ENCODE results near the gene PCNT. TPM values are rescaled to one million over a fixed set of nuclear protein-coding genes. Genes with fewer than 3 reads are reported as not detected.

PCNT gene
- total and polyA plus RNA-seq, 2 of the 8 experiments (the other 6 are each of a cell fraction or from before 2014, with no cell fraction given): 9.9 to 45.1 TPM

DNA sequence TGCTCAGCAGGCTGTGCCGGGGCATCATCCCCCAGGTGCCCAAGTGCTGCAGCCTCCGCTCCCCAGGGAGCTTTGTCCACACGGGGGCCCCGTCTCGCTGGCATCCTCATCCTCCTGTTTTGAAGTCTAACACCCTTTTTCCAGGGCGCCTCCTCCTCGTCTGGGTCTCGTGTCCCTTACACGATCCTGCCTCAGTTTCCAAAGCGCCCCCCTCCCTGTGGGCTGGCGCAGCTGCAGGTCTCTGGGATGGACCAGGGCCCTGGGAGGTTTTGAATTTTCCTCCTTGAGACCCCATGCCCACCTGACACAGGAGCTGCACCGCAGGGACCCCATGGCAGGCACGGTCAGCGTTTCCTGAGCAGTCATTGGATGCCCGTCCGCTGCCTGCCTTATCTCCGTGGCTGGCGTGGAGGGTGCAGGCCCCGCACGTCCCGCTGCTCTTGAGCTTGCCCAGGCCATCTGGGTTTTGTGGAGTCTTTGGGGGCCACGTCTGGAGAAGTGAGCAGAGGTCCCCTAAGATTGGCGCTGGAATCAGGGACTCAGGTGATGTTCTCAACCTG is 97.3 kb downstream of the PCNT start:
- Histone ChIP-seq H4K5ac (ENCODE audit: insufficient read length, low read depth, low read length) (no peak overlapping the region), H3K79me1 (ENCODE audit: low read depth, low read length) (no peaks in the 10 kb centered on the region), H2BK15ac (ENCODE audit: low read length) (no peak overlapping the region), H3K4me1 (replicated peaks in 1 of 4; ENCODE audit: control insufficient read depth in 3 of 4, insufficient read depth in 4 of 4, low read length in 3 of 4) (peaks cover 0 to 16% (median 6%) of the 10 kb centered on the region in 4 experiments; a peak in 5 of 7 replicates), H3K79me2 (ENCODE audit: control insufficient read depth in 1 of 2, insufficient read depth in 2 of 2, low read length in 2 of 2) (no peaks in the 10 kb centered on the region), H3K9me3 (ENCODE audit: insufficient read depth in 2 of 2, low read depth in 1 of 2, low read length in 1 of 2) (no peaks in the 10 kb centered on the region), H2BK20ac (ENCODE audit: low read length) (no peak overlapping the region), H3K56ac (replicated peaks; ENCODE audit: insufficient read length, low read depth, low read length) (no peak overlapping the region), H3K9ac (replicated peaks in 1 of 4; ENCODE audit: extremely low read depth in 1 of 4, low read depth in 3 of 4, low read length in 3 of 4) (no peak overlapping the region), H3K36me3 (ENCODE audit: control insufficient read depth in 2 of 4, insufficient read depth in 4 of 4, low read length in 3 of 4) (peaks cover 4 to 18% (median 12%) of the 10 kb centered on the region in 4 experiments; a peak in 6 of 8 replicates), H2BK120ac (replicated peaks; ENCODE audit: low read depth, low read length) (no peak overlapping the region), H3K4me3 (ENCODE audit: extremely low read depth in 1 of 4, insufficient read depth in 2 of 4, low read depth in 3 of 4, low read length in 4 of 4) (no peak overlapping the region), H3K14ac (ENCODE audit: insufficient read length) (no peak overlapping the region), H2BK5ac (ENCODE audit: low read depth, low read length) (no peak overlapping the region), H3K27me3 (replicated peaks in 1 of 4; ENCODE audit: control insufficient read depth in 3 of 4, extremely low read depth in 1 of 4, insufficient read depth in 3 of 4, low read length in 3 of 4) (no peaks in the 10 kb centered on the region), H2AK5ac (ENCODE audit: low read depth, low read length) (no peak overlapping the region), H2AFZ (ENCODE audit: low read length) (no peak overlapping the region), H3K27ac (ENCODE audit: low read depth, low read length) (no peak overlapping the region), H3K23me2 (ENCODE audit: low read depth, low read length) (0 out of 2 replicates have a peak, but pooled peaks cover 2% of the 10 kb centered on the region), H3K4me2 (ENCODE audit: insufficient read depth in 1 of 2, low read depth in 2 of 2, low read length in 2 of 2) (no peak overlapping the region), H3K4ac (replicated peaks; ENCODE audit: insufficient read length, low read depth, low read length) (no peak overlapping the region), H3K23ac (ENCODE audit: insufficient read length) (no peak overlapping the region), H4K8ac (ENCODE audit: extremely low read depth, insufficient read depth, low read length) (no peak overlapping the region), H4K20me1 (replicated peaks in 1 of 2; ENCODE audit: control insufficient read depth in 1 of 2, insufficient read depth in 2 of 2, low read length in 2 of 2) (no peaks in the 10 kb centered on the region), H3K18ac (ENCODE audit: extremely low read depth, low read length) (no peak overlapping the region), H4K91ac (replicated peaks; ENCODE audit: insufficient read length, low read length) (no peak overlapping the region), H2BK12ac (ENCODE audit: low read depth, low read length) (no peak overlapping the region)
- 85% methylated on average over 23 of the region's 23 CpGs; no CpG with 5 or more reads in 1 of the 2 experiments for WGBS, 2 experiments (ENCODE audit: extremely low coverage in 1 of 2, insufficient coverage in 1 of 2, insufficient read length in 1 of 2, insufficient replicate concordance in 2 of 2, low coverage in 1 of 2, low lambda C conversion rate in 2 of 2, missing lambda C conversion rate in 1 of 2)
- FAIRE-seq (no peak), DNase-seq (ENCODE audit: low read depth in 1 of 2, low spot score in 2 of 2) (no peak)
- ChIA-PET POLR2A (ENCODE audit: partially characterized antibody) (interaction anchor here (1.9 kb wide), 1 partner anchor 9 kb away, joined by 7 read pairs; no protein-coding TSS in a partner anchor), CTCF (ENCODE audit: partially characterized antibody) (no interaction called here)
- TF ChIP-seq SAP30 (IDR thresholded peaks at IDR 0.05; ENCODE audit: insufficient read depth, insufficient replicate concordance, low read length) (no peak), RFX5 (IDR thresholded peaks at IDR 0.05; ENCODE audit: borderline replicate concordance, low read depth, low read length) (no peak), BACH1 (IDR thresholded peaks at IDR 0.05; ENCODE audit: low read length) (no peak), TBP (IDR thresholded peaks at IDR 0.05; ENCODE audit: low read depth, low read length) (no peak), EGR1 (IDR thresholded peaks at IDR 0.05; ENCODE audit: borderline replicate concordance, low read depth, low read length) (no peak), NANOG (IDR thresholded peaks at IDR 0.05; ENCODE audit: insufficient read depth, low read depth, low read length, poor library complexity, severe bottlenecking) (no peak), SIX5 (IDR thresholded peaks at IDR 0.05; ENCODE audit: low read depth, low read length) (no peak), YY1 (IDR thresholded peaks at IDR 0.05; ENCODE audit: low read depth, low read length) (no peak), GABPA (IDR thresholded peaks at IDR 0.05; ENCODE audit: borderline replicate concordance, insufficient read depth, low read length) (no peak), KDM1A (IDR thresholded peaks at IDR 0.05; ENCODE audit: borderline replicate concordance, low read length) (no peak), SRF (IDR thresholded peaks at IDR 0.05; ENCODE audit: low read depth, low read length) (no peak), SIN3A (conservative IDR thresholded peaks at IDR 0.05 in 1 of 2, IDR thresholded peaks at IDR 0.05 in 1 of 2; ENCODE audit: low read depth in 1 of 2, low read length in 2 of 2) (no peak), POLR2AphosphoS5 (IDR thresholded peaks at IDR 0.05; ENCODE audit: low read depth, low read length) (no peak), CBX5 (IDR thresholded peaks at IDR 0.05; ENCODE audit: low read depth, low read length) (no peak)
